ENCODE results near the gene MFAP3L. TPM values are rescaled to one million over a fixed set of nuclear protein-coding genes. Genes with fewer than 3 reads are reported as not detected.

Gene MFAP3L
- total RNA-seq (1 to 10 TPM in 3 of 5 experiments, under 1 TPM in 2; 0.05 to 2.0 (median 1.1) TPM), polyA plus RNA-seq (under 1 TPM; 0.23 to 0.47 TPM), total RNA-seq (0.81 reads per million)

DNA sequence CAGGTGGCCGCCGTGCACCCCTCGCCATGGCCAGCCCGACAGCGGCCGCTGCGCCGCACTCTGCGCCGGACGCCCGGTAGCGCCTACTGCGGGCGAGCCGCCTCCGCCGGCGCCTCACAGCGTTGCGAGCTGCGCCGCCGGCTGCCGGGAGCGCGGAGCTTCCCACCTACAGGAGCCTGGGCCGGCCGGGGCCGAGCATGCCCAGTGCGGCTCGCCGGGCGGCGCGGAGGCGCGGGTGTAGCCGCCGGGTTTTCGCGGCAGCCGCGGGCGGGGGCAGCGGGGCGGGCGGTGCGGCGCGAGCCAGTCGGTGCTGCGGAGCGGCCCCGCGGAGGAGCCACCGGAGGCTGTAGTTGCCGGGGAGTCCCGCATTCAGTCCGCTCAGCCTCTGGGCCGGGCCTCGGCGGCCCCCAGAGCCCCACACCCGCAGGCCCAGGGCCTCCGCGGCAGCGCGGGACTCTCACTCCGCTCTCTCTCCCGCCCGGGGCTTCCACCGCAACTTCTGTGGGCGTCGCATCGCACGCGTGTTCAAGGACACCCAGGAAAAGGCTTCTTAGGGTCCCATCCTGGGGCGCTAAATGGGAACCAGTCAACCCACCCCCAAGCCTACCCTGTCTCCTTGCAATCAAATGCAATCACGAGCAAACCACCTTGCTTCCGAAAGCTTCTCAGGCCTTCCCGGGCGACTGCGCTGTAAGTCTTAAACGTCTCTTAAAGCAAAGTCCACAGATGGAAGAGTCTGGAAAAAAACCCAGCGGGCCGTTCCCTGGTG is at the start of gene MFAP3L:
Gene MFAP3L (minus strand): TSS at position 143 of the 769 bp plus-strand sequence. CDS start 20,518 bp downstream, outside the sequence.
- ChIA-PET CTCF (interaction anchor here (0.7 kb wide), 1 partner anchor 8 kb away, joined by 3 read pairs; no protein-coding TSS in a partner anchor), POLR2A (interaction anchor here (0.9 to 2.5 kb wide), 3 partner anchors 12 to 1016 kb away, joined by 3 to 7 read pairs (median 3); partner anchors contain the start of genes CBR4 and NEK1)
- intact Hi-C loops (cut with micrococcal nuclease), result loop anchor here (1.0 to 5.0 kb wide), 11 partner anchors 22 to 1709 kb away; partner anchors contain the start of genes CBR4 (in 2 of the 2), DDX60 (in 2 of the 2), NEK1 (in 2 of the 2) and CLCN3 (in 1 of the 2)
- Mint-ChIP-seq H3K27ac (peak within 1 kb of the TSS; percentile 65 to 91 (median 87)), H3K4me3 (peak within 1 kb of the TSS; percentile 89 to 96 (median 94)), H3K27me3 (peaks cover 0 to 61% (median 8%) of the 10 kb centered on the region in 5 donors), H3K36me3 (peaks cover 0 to 2% (median 0%) of the 10 kb centered on the region in 5 donors), H3K4me1 (peaks cover 6 to 14% (median 11%) of the 10 kb centered on the region in 7 donors), H3K9me3 (peaks cover 0 to 4% (median 0%) of the 10 kb centered on the region in 11 donors)
- Histone ChIP-seq H3K27me3 (ENCODE audit: control insufficient read depth in 2 of 2, insufficient read depth in 2 of 2, low read length in 2 of 2) (no peaks in the 10 kb centered on the region), H3K4me1 (ENCODE audit: control insufficient read depth in 2 of 2, insufficient read depth in 2 of 2, low read length in 2 of 2) (peaks cover 0 to 7% of the 10 kb centered on the region in 2 donors), H3K9me3 (ENCODE audit: control insufficient read depth in 2 of 3, low read length in 3 of 3) (no peaks in the 10 kb centered on the region), H3K27ac (ENCODE audit: low read depth, low read length) (peak within 1 kb of the TSS; percentile 59), H3K4me3 (ENCODE audit: low read length) (peak within 1 kb of the TSS; percentile 90), H3K36me3 (ENCODE audit: control insufficient read depth in 2 of 3, insufficient read depth in 3 of 3, low read length in 3 of 3) (no peaks in the 10 kb centered on the region)
- ATAC-seq (peak; percentile 89), DNase-seq (peak; percentile 63 to 93 (median 83))

DNA sequence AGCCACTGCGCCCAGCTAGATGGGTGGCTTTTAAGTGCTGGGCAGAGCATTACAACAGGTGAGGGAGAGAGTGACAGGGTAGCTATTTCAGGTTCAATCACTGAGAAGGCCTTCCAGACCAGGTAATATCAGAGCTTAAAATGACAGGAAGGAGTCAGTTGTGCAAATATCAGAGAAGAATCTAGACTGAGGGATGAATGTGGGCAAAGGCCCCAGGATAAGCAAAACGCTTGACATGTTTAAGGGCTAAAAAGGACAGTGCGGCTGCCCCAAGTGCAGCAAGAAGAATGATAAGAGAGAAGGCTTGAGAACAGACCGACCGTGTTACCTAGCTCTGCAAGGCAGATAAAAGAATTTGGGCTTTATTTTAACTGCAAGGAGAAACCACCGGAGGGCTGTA is 45.0 kb upstream of the MFAP3L start:
- Mint-ChIP-seq H3K4me3 (no peak overlapping the region), H3K36me3 (no peaks in the 10 kb centered on the region), H3K4me1 (no peaks in the 10 kb centered on the region), H3K27me3 (peaks cover 0 to 19% (median 6%) of the 10 kb centered on the region in 5 donors), H3K9me3 (peaks cover 0 to 2% (median 0%) of the 10 kb centered on the region in 11 donors), H3K27ac (no peak overlapping the region)
- DNase-seq (no peak), ATAC-seq (no peak)
- Histone ChIP-seq H3K27me3 (ENCODE audit: control insufficient read depth in 2 of 2, insufficient read depth in 2 of 2, low read length in 2 of 2) (no peaks in the 10 kb centered on the region), H3K4me1 (ENCODE audit: control insufficient read depth in 2 of 2, insufficient read depth in 2 of 2, low read length in 2 of 2) (no peaks in the 10 kb centered on the region), H3K9me3 (ENCODE audit: control insufficient read depth in 2 of 3, low read length in 3 of 3) (no peaks in the 10 kb centered on the region), H3K27ac (ENCODE audit: low read depth, low read length) (no peak overlapping the region), H3K4me3 (ENCODE audit: low read length) (no peak overlapping the region), H3K36me3 (ENCODE audit: control insufficient read depth in 2 of 3, insufficient read depth in 3 of 3, low read length in 3 of 3) (no peaks in the 10 kb centered on the region)
- intact Hi-C loops (cut with micrococcal nuclease), result no loop called here
- POLR2A ChIA-PET, result no interaction called here
- CTCF ChIA-PET, result no interaction called here

DNA sequence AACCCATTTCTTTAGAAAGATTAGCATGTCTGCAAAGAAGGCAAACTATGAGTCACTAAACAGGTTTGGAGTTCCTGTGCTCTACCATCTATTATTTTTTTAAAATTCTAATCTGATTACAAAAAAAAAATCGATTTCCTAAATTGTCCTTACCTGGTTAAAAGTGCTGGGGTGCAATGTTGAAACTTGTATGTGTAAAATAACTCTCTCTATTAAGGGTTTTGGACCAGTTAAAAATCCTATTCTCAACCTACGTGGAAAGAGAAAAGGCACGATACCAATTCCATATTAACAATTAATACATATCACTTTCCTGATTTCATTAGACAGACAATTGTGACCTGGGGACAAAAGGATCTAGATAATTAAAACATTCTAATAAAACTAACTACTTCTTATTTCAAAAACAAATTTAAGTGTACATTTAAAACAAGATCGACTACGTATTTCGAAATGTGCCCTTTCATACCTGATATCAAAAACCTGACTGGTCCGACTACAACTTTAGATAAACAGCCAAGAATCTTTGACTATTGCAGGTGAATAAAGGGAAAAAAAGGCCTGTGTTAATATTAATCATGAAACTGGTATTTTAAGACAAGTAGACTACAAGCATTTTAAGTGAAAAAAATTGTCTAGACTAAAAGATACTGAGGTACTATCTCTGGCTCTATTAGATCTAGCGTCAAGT is 42.4 kb upstream of the MFAP3L start:
- ATAC-seq, result no peak
- no peaks in the 10 kb centered on the region for H3K4me1 ChIP-seq (ENCODE audit: control insufficient read depth in 2 of 2, insufficient read depth in 2 of 2, low read length in 2 of 2)
- CTCF ChIA-PET, result interaction anchor here (1.1 kb wide), 1 partner anchor 10 kb away, joined by 3 read pairs; no protein-coding TSS in a partner anchor
- no peaks in the 10 kb centered on the region for H3K9me3 Mint-ChIP-seq
- H3K27me3 ChIP-seq (ENCODE audit: control insufficient read depth in 2 of 2, insufficient read depth in 2 of 2, low read length in 2 of 2), result no peaks in the 10 kb centered on the region
- no peak overlapping the region for H3K4me3 Mint-ChIP-seq
- POLR2A ChIA-PET, result no interaction called here
- H3K27me3 Mint-ChIP-seq, result peaks cover 0 to 8% (median 4%) of the 10 kb centered on the region in 5 donors
- intact Hi-C loops (cut with micrococcal nuclease), result no loop called here
- H3K36me3 Mint-ChIP-seq, result no peaks in the 10 kb centered on the region
- no peak for DNase-seq
- no peak overlapping the region for H3K4me3 ChIP-seq (ENCODE audit: low read length)
- no peaks in the 10 kb centered on the region for H3K4me1 Mint-ChIP-seq
- no peaks in the 10 kb centered on the region for H3K9me3 ChIP-seq (ENCODE audit: control insufficient read depth in 2 of 3, low read length in 3 of 3)
- H3K36me3 ChIP-seq (ENCODE audit: control insufficient read depth in 2 of 3, insufficient read depth in 3 of 3, low read length in 3 of 3), result no peaks in the 10 kb centered on the region
- no peak overlapping the region for H3K27ac Mint-ChIP-seq
- no peak overlapping the region for H3K27ac ChIP-seq (ENCODE audit: low read depth, low read length)

DNA sequence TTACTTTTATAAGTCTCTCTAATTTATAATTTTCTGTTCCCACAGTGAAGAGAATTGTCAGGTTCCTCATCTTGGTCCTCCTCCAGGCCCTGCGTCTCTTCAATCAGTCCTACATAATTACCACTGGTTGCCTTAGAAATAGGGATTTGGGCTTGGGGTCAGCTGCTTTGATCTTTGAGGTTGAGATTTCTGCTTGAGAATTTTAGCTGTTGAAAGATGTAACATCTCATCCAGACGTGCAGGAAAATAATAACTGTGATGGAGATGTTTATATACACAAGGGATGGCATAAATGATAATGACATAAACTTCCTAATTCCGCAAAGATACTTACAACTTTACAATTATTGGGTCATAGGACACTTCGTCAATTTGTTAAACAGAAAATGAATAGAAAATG is 33.2 kb upstream of the MFAP3L start:
- no peak overlapping the region for H3K27ac Mint-ChIP-seq
- CTCF ChIA-PET, result no interaction called here

DNA sequence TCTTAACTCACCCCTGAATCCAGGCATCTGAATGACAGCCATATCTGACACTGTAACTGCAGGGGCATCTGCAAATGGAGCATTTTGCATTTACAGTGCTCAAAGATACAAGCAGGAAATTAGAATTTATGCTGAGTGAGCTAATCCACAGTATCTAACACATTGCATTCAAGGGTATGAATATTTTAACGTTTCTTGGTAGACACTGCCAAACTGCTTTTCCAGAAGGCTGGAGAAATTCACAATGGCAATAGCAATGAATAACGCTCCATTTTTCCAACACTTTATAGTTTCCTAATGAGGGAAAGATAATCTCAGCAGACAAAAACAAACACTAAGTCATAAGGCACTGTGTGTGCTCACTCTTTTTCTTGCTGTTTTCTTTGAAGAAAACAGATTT is 32.6 kb upstream of the MFAP3L start:
- Histone ChIP-seq H3K36me3 (ENCODE audit: control insufficient read depth in 2 of 3, insufficient read depth in 3 of 3, low read length in 3 of 3) (no peaks in the 10 kb centered on the region), H3K9me3 (ENCODE audit: control insufficient read depth in 2 of 3, low read length in 3 of 3) (no peaks in the 10 kb centered on the region), H3K4me1 (ENCODE audit: control insufficient read depth in 2 of 2, insufficient read depth in 2 of 2, low read length in 2 of 2) (no peaks in the 10 kb centered on the region), H3K27me3 (ENCODE audit: control insufficient read depth in 2 of 2, insufficient read depth in 2 of 2, low read length in 2 of 2) (no peaks in the 10 kb centered on the region), H3K27ac (ENCODE audit: low read depth, low read length) (no peak overlapping the region), H3K4me3 (ENCODE audit: low read length) (no peak overlapping the region)
- Mint-ChIP-seq H3K9me3 (no peaks in the 10 kb centered on the region), H3K4me1 (no peaks in the 10 kb centered on the region), H3K36me3 (no peaks in the 10 kb centered on the region), H3K27ac (no peak overlapping the region), H3K27me3 (peaks cover 4 to 20% (median 16%) of the 10 kb centered on the region in 5 donors), H3K4me3 (no peak overlapping the region)
- intact Hi-C loops (cut with micrococcal nuclease), result no loop called here
- ATAC-seq (no peak), DNase-seq (no peak)
- ChIA-PET CTCF (interaction anchor here (1.4 kb wide), 1 partner anchor 11 kb away, joined by 3 read pairs; no protein-coding TSS in a partner anchor), POLR2A (no interaction called here)

More for the DNA sequence above, 33.2 kb upstream of the MFAP3L start:
- intact Hi-C loops (cut with micrococcal nuclease), result no loop called here
- H3K9me3 Mint-ChIP-seq, result no peaks in the 10 kb centered on the region
- H3K4me1 ChIP-seq (ENCODE audit: control insufficient read depth in 2 of 2, insufficient read depth in 2 of 2, low read length in 2 of 2), result no peaks in the 10 kb centered on the region
- H3K27ac ChIP-seq (ENCODE audit: low read depth, low read length), result no peak overlapping the region
- peaks cover 5 to 19% (median 12%) of the 10 kb centered on the region in 5 donors for H3K27me3 Mint-ChIP-seq
- POLR2A ChIA-PET, result no interaction called here
- H3K27me3 ChIP-seq (ENCODE audit: control insufficient read depth in 2 of 2, insufficient read depth in 2 of 2, low read length in 2 of 2), result no peaks in the 10 kb centered on the region
- H3K4me3 ChIP-seq (ENCODE audit: low read length), result no peak overlapping the region
- H3K9me3 ChIP-seq (ENCODE audit: control insufficient read depth in 2 of 3, low read length in 3 of 3), result no peaks in the 10 kb centered on the region
- no peak for ATAC-seq
- no peaks in the 10 kb centered on the region for H3K36me3 ChIP-seq (ENCODE audit: control insufficient read depth in 2 of 3, insufficient read depth in 3 of 3, low read length in 3 of 3)
- no peak overlapping the region for H3K4me3 Mint-ChIP-seq
- DNase-seq, result no peak
- no peaks in the 10 kb centered on the region for H3K36me3 Mint-ChIP-seq
- no peaks in the 10 kb centered on the region for H3K4me1 Mint-ChIP-seq

DNA sequence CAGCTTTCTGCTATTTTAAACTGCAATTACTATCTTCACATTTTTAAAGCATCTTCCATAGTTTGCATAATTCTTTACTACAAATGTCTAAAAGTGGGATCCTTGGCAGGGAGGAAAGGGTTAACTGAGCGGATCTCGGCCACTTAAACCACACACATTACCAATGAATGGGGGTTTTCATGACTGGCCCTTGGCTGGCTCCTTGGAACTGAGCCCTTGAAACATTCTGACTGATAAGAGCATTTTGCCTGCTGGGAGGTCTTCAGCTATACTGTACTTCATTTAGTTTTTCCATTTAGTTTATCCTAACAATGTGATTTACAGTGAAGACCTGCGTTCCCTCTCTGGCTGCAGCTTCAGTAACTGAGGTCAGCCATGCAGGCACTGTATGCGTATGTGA is 31.7 kb upstream of the MFAP3L start:
- intact Hi-C loops (cut with micrococcal nuclease), result no loop called here

More for the DNA sequence above, 31.7 kb upstream of the MFAP3L start:
- ATAC-seq (no peak), DNase-seq (no peak)
- Histone ChIP-seq H3K9me3 (ENCODE audit: control insufficient read depth in 2 of 3, low read length in 3 of 3) (no peaks in the 10 kb centered on the region), H3K4me1 (ENCODE audit: control insufficient read depth in 2 of 2, insufficient read depth in 2 of 2, low read length in 2 of 2) (no peaks in the 10 kb centered on the region), H3K36me3 (ENCODE audit: control insufficient read depth in 2 of 3, insufficient read depth in 3 of 3, low read length in 3 of 3) (no peaks in the 10 kb centered on the region), H3K4me3 (ENCODE audit: low read length) (no peak overlapping the region), H3K27ac (ENCODE audit: low read depth, low read length) (no peak overlapping the region), H3K27me3 (ENCODE audit: control insufficient read depth in 2 of 2, insufficient read depth in 2 of 2, low read length in 2 of 2) (no peaks in the 10 kb centered on the region)
- ChIA-PET POLR2A (no interaction called here), CTCF (interaction anchor here (1.4 kb wide), 1 partner anchor 12 kb away, joined by 3 read pairs; no protein-coding TSS in a partner anchor)
- H3K27me3 Mint-ChIP-seq, result peaks cover 4 to 19% (median 9%) of the 10 kb centered on the region in 5 donors
- H3K36me3 Mint-ChIP-seq, result no peaks in the 10 kb centered on the region
- H3K9me3 Mint-ChIP-seq, result no peaks in the 10 kb centered on the region
- no peaks in the 10 kb centered on the region for H3K4me1 Mint-ChIP-seq
- no peak overlapping the region for H3K27ac Mint-ChIP-seq
- H3K4me3 Mint-ChIP-seq, result no peak overlapping the region

All from naive thymus-derived CD4-positive, alpha-beta T cell (primary cell).